ENCODE results near the gene ZNF575.

Gene ZNF575

DNA sequence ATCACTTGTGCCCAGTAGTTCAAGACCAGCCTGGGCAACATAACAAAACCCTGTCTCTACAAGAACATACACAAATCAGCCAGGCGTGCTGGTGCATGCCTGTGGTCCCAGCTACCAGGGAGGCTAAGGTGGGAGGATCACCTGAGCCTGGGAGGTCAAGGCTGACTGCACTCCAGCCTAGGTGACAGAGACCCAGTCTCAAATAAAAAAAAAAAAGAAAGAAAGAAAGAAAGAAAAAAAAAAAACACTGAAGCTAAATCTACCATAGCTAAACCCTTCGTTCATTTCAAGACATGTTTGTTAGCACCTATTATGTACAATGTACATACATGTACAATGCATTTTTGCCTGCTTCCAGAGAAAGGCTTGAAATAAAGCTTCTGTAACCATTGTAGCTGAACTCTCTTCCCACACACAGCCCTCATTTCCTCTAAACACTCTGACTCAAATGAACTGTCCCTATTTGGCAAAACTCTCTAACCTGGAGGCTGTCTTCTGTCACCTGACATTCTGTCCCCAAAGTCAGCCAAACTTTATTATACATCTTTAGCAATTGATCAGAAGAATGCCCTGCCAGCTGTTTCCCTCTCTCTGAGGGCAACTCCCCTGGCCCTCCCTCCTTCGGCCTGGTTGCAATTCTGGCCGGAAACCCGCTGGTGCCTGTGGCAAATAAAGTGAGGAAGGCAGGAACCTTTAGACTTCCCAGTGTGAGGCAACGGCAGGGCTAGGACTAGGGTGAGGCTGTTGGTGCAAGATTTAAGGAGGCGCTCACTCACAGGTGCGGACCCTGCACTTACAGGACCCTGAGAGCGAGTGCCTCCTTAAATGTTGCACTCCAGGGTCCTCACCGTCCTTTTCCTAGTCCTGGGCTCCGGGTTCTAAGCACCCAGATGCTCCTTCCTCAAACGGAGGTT lies 7.8 kb upstream of the ZNF575 start:
- peak; percentile 89 for DNase-seq (ENCODE audit: low read depth)
- TF ChIP-seq POLR2A (IDR thresholded peaks at IDR 0.05; ENCODE audit: extremely low read depth, insufficient read length): no peak
- peak overlapping the region; percentile 73 for H3K4me3 ChIP-seq (ENCODE audit: low read depth, low read length)

DNA sequence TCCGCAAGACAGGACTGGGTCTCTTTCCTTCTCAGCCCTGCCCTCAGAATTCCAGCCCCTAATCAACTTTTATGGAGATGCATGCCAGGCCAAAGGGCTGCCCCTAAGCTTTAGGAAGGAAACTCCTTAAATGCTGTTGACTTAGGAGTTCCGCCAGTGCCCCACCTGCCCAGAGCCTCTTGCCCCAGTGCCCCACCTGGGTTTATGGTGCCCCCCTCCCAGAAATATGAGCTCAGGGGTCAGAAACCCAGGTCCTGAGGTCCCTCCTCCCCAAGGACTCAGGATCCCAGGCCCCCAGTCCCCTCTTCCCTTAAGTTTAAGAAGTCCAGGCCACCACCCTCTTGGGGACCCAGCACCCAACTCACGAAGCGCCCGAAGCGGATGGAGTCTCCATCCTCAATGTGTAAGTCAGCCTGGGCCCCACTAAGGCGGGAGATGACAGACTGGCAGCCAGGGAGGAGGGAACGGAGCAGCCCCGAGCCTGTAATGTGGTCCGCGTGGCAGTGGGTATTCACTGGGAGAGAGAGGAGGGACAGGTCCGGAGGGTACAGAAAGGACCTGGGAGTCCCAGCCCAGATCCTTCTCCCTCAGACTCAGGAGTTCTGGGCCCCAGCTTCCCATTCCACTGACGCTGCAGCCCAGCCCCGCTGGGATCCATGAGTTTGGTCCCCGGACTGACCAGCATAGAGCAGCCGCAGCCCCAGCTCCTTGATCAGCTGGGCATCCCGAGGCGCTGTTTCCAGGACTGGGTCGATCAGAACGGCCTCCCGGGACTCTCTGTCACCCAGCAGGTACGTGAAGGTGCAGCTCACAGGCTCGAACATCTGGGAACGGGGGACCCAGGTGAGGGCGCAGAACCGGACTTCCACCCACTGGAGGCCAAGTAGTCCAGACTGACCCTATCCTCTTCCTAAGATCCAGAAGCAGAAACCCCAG lies 6.9 kb upstream of the ZNF575 start:
- H3K4me3 ChIP-seq (ENCODE audit: low read depth, low read length): peak overlapping the region; percentile 73
- peak; percentile 59 for DNase-seq (ENCODE audit: low read depth)
- TF ChIP-seq, protein P1, sequence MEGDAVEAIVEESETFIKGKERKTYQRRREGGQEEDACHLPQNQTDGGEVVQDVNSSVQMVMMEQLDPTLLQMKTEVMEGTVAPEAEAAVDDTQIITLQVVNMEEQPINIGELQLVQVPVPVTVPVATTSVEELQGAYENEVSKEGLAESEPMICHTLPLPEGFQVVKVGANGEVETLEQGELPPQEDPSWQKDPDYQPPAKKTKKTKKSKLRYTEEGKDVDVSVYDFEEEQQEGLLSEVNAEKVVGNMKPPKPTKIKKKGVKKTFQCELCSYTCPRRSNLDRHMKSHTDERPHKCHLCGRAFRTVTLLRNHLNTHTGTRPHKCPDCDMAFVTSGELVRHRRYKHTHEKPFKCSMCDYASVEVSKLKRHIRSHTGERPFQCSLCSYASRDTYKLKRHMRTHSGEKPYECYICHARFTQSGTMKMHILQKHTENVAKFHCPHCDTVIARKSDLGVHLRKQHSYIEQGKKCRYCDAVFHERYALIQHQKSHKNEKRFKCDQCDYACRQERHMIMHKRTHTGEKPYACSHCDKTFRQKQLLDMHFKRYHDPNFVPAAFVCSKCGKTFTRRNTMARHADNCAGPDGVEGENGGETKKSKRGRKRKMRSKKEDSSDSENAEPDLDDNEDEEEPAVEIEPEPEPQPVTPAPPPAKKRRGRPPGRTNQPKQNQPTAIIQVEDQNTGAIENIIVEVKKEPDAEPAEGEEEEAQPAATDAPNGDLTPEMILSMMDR (IDR thresholded peaks at IDR 0.05; ENCODE audit: low read depth, low read length): no peak
- TF ChIP-seq POLR2A (IDR thresholded peaks at IDR 0.05; ENCODE audit: extremely low read depth, insufficient read length) (no peak), MYC (IDR thresholded peaks at IDR 0.05; ENCODE audit: low read depth, low read length) (no peak)
- TF ChIP-seq, protein P2, sequence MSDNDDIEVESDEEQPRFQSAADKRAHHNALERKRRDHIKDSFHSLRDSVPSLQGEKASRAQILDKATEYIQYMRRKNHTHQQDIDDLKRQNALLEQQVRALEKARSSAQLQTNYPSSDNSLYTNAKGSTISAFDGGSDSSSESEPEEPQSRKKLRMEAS (IDR thresholded peaks at IDR 0.05; ENCODE audit: low read depth, low read length): no peak

DNA sequence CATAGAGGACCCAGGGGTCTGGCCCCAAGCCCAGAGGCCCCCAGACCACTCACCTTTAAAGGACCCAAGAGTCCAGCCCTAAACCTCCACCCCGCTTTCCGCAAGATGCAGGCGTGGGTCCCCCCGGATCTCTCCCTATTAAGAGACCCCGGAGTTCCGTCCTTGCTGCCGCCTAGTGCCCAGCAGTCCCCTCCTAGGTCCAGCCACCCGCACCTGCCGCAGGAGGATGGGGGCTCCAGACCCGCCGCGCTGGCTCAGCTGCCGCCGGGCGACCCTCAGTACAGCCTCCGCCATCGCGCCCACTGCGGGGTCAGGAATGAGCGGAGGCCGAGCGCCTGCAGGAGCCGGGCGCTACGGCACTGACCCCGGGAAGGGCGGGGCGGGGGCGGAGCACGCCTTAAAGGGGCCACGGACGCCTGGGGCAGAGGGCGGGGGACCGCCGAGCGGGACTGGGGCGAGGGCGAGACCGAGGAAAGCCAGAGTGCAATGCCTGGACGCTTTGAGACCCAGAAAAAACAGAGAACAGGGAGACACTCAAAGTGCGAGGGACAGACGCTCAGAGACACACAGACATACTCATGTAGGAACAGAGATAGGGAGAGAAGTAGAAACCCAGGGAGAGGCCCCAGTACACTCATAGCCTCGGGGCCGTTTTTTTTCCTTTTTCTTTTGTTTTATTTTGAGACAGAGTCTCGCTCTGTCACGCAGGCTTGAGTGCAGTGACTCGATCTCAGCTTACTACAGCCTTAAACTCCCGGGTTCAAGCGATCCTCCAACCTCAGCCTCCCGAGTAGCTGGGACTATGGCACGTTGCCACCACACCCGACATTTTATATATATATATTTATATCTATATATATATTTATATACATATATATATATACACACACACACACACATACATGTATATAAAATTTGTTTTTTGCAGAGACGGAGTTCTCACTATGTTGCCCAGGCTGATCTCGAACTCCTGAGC lies 5.8 kb upstream of the ZNF575 start, which contains the start of gene ETHE1:
TSS of gene ETHE1 (minus strand) at position 318 of the 976 bp plus-strand sequence. CDS start at position 294, 24 bp downstream.
- TF ChIP-seq, protein P2 (IDR thresholded peaks at IDR 0.05; ENCODE audit: low read depth, low read length): peak; percentile 35; the same call in 1 of the 2 replicates
- TF ChIP-seq POLR2A (IDR thresholded peaks at IDR 0.05; ENCODE audit: extremely low read depth, insufficient read length): no peak
- DNase-seq (ENCODE audit: low read depth): peak; percentile 84
- peak within 1 kb of the TSS; percentile 73 for H3K4me3 ChIP-seq (ENCODE audit: low read depth, low read length)

DNA sequence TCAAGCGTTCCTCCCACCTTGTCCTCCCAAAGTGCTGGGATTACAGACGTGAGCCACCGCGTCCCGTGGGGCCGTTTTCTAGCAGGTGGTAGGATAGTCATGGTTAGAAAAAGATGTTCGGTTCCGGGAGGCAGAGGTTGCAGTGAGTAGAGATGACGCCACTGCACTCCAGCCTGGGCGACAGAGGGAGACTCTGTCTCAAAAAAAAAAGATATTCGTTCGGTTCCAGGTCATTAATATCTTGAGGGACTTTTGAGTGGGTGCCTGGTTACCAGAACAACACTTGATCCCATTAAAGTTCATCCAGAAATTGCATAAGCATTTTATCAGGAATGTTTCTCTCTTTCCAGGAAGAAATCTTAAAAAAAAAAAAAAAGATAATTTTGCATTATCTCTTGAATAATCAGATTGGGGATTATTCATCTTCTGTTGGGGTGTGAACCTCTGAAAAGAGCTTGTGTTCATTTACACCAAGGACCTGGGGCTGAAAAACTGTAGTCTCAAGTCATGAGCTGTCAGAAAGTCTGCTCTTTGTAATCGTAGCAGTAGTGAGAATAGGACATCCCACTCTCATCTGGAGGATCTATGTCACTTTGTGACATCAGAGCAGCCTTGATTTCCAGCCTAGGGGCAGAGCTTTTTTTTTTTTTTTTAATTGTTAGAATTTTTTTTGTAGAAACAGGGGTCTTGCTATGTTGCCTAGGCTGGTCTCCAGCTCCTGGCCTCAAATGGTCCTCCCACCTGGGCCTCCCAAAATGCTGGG lies 4.9 kb upstream of the ZNF575 start:
- no peak overlapping the region for H3K4me3 ChIP-seq (ENCODE audit: low read depth, low read length)
- peak; percentile 24 for DNase-seq (ENCODE audit: low read depth)
- TF ChIP-seq, protein P2 (IDR thresholded peaks at IDR 0.05; ENCODE audit: low read depth, low read length): no peak
- TF ChIP-seq, protein P1 (IDR thresholded peaks at IDR 0.05; ENCODE audit: low read depth, low read length): no peak
- TF ChIP-seq MYC (IDR thresholded peaks at IDR 0.05; ENCODE audit: low read depth, low read length) (no peak), POLR2A (IDR thresholded peaks at IDR 0.05; ENCODE audit: extremely low read depth, insufficient read length) (no peak)

DNA sequence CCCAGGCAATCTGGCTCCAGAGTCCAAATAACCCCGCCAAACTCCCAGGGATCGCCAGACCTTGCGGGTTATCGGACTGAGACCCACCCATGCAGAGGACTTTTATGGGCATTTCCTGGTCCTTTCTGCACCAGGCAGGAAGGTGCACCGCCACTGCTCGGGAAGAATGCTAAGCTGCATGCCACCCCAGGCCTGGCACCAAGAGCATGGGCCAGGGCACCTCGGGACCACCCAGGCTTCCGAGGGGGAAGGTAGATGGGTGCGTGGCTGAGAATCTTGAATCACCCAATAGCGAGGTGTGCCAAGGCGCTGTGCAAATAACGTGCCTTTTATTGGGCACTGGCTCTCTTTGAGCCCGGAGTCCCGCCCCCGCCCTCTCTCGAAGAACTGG lies 422 bp upstream of the ZNF575 start:
- no peak for DNase-seq (ENCODE audit: low read depth)
- peak overlapping the region; percentile 59 for H3K4me3 ChIP-seq (ENCODE audit: low read depth, low read length)
- TF ChIP-seq, protein P2 (IDR thresholded peaks at IDR 0.05; ENCODE audit: low read depth, low read length): no peak
- TF ChIP-seq MYC (IDR thresholded peaks at IDR 0.05; ENCODE audit: low read depth, low read length) (no peak; the same call in 1 of the 2 replicates), POLR2A (IDR thresholded peaks at IDR 0.05; ENCODE audit: extremely low read depth, insufficient read length) (no peak)
- TF ChIP-seq, protein P1 (IDR thresholded peaks at IDR 0.05; ENCODE audit: low read depth, low read length): no peak

Measured in NB4 (cell line).